ENCODE data around the gene PTPN1. TPM values are rescaled to one million over a fixed set of nuclear protein-coding genes. Genes with fewer than 3 reads are reported as not detected.

The PTPN1 gene
- total and polyA plus RNA-seq, 10 of the 15 experiments (the other 5 are each of a cell fraction or from before 2014, with no cell fraction given) = 15.9 to 74.7 (median 43.9) TPM

GRCh38 chr20:50585678-50586077, 75.5 kb downstream of the PTPN1 start (continued):
- TF ChIP-seq ZNF687 (IDR thresholded peaks at IDR 0.05) = no peak
- TF ChIP-seq BCL11A (IDR thresholded peaks at IDR 0.05; ENCODE audit: low read depth, low read length) = no peak
- no peak for TF ChIP-seq TARDBP (IDR thresholded peaks at IDR 0.05; ENCODE audit: borderline replicate concordance)

GRCh38 chr20:50586531-50587232, 76.5 kb downstream of the PTPN1 start:
- FAIRE-seq (no peak), DNase-seq (ENCODE audit: low read depth, low spot score) (no peak), ATAC-seq (no peak)
- Histone ChIP-seq H3K79me2 (ENCODE audit: control insufficient read depth, insufficient read depth, low read length) (no peaks in the 10 kb centered on the region), H3K9me3 (replicated peaks; ENCODE audit: control insufficient read depth, insufficient read depth, low read length) (no peaks in the 10 kb centered on the region), H3K9ac (ENCODE audit: control insufficient read depth, insufficient read depth, low read length) (no peak overlapping the region), H3K4me2 (ENCODE audit: control insufficient read depth, insufficient read depth) (no peak overlapping the region), H3K27me3 (replicated peaks in 1 of 2; ENCODE audit: control insufficient read depth in 2 of 2, insufficient read depth in 2 of 2, low read length in 1 of 2) (no peaks in the 10 kb centered on the region), H4K20me1 (ENCODE audit: control insufficient read depth, insufficient read depth) (no peaks in the 10 kb centered on the region), H3K36me3 (ENCODE audit: control insufficient read depth in 2 of 2, insufficient read depth in 2 of 2, low read length in 1 of 2) (peaks cover 30 to 44% of the 10 kb centered on the region in 2 experiments), H3K4me3 (no peak overlapping the region), H3K27ac (ENCODE audit: control insufficient read depth, insufficient read depth) (no peak overlapping the region), H2AFZ (ENCODE audit: control insufficient read depth, low read depth, low read length) (no peak overlapping the region), H3K4me1 (ENCODE audit: control insufficient read depth, insufficient read depth, low read length) (no peaks in the 10 kb centered on the region)
- in situ Hi-C loops (cut with MboI) = no loop called here
- no TSS peak for BruUV-seq (replicated peaks)
- WGBS (ENCODE audit: insufficient coverage, insufficient replicate concordance, low lambda C conversion rate, missing lambda C conversion rate) = 98% methylated on average over 13 of the region's 13 CpGs
- POLR2A ChIA-PET = no interaction called here
- RAD21 ChIA-PET (ENCODE audit: unreplicated experiment) = no interaction called here
- CTCF ChIA-PET = interaction anchor here (0.6 to 5.8 kb wide), 8 partner anchors 75 to 474 kb away, joined by 3 to 36 read pairs (median 3); partner anchors contain the start of gene PTPN1
- TF ChIP-seq POLR2A (IDR thresholded peaks at IDR 0.05; ENCODE audit: low read depth, low read length) (peak; percentile 67), ZBED1 (IDR thresholded peaks at IDR 0.05; ENCODE audit: borderline replicate concordance) (no peak)
- SMC1A ChIA-PET (ENCODE audit: uncharacterized antibody, unreplicated experiment) = interaction anchor here (1.0 kb wide), 1 partner anchor 82 kb away, joined by 3 read pairs; no protein-coding TSS in a partner anchor
- intact Hi-C loops (cut with micrococcal nuclease; ENCODE audit: unreplicated experiment) = no loop called here

Data from GM12878 (cell line).